GM12874 (cell line): ENCODE measurements around the gene OR10H2.

Source experiments
- CTCF ChIP-seq: IDR thresholded peaks from 2 replicates; pipeline ENCODE4 v1.5.1; 2011; ENCODE audit warnings: low read depth, mild to moderate bottlenecking, control low read depth, low read length, moderate library complexity; ENCODE audit not compliant: insufficient read depth

The OR10H2 gene

GRCh38 chr19:15732388-15732787 lies 4.6 kb downstream of the OR10H2 start:
- no peak for TF ChIP-seq CTCF

GRCh38 chr19:15733895-15734294 lies 6.1 kb downstream of the OR10H2 start:
- TF ChIP-seq CTCF: no peak

GRCh38 chr19:15737722-15738121 lies 9.9 kb downstream of the OR10H2 start, which contains the start of gene OR10H3:
TSS of gene OR10H3 (plus strand) at chr19:15737985. CDS start at chr19:15741393, 3,408 bp downstream.
- no peak for TF ChIP-seq CTCF

GRCh38 chr19:15740785-15741184 lies 13.0 kb downstream of the OR10H2 start:
- no peak for TF ChIP-seq CTCF

GRCh38 chr19:15748239-15748638 lies 20.4 kb downstream of the OR10H2 start:
- no peak for TF ChIP-seq CTCF

- no peak for TF ChIP-seq CTCF
Observed at GRCh38 chr19:15758379-15758778, 30.6 kb downstream of the OR10H2 start.

- peak; percentile 25; the same call in 1 of the 2 replicates for TF ChIP-seq CTCF
Observed at GRCh38 chr19:15759962-15760565, 32.2 kb downstream of the OR10H2 start.
